Erythroblast (primary cell): ENCODE data around the gene PLPP3.

ENCODE experiments used
- DNase-seq, 2 experiments: peaks; one replicate each; lab custom pipeline; 2025; lab: John Stamatoyannopoulos, UW
- GATA1 ChIP-seq: IDR thresholded peaks from 2 replicates; pipeline ENCODE4 v1.6.1; 2011; ENCODE audit warnings: low read depth, mild to moderate bottlenecking, control low read depth, low read length, moderate library complexity
- POLR2A ChIP-seq: IDR thresholded peaks from 2 replicates; pipeline ENCODE4 v1.6.1; 2011; ENCODE audit warnings: mild to moderate bottlenecking, low read length

Gene PLPP3

GRCh38 chr1:56545711-56546110 lies 33.7 kb downstream of the PLPP3 start:
- no peak for DNase-seq
- no peak for TF ChIP-seq GATA1
- no peak for TF ChIP-seq POLR2A

GRCh38 chr1:56543783-56544612 lies 35.4 kb downstream of the PLPP3 start:
- no peak for DNase-seq
- TF ChIP-seq POLR2A (no peak), GATA1 (no peak)

- no peak for TF ChIP-seq GATA1
- TF ChIP-seq POLR2A = no peak
- no peak for DNase-seq
Measured at GRCh38 chr1:56542651-56543050, 36.7 kb downstream of the PLPP3 start.

GRCh38 chr1:56541408-56541807 lies 38.0 kb downstream of the PLPP3 start:
- TF ChIP-seq GATA1 (no peak), POLR2A (no peak)
- DNase-seq = no peak

- TF ChIP-seq GATA1 (no peak), POLR2A (no peak)
Measured at GRCh38 chr1:56540467-56540866, 38.9 kb downstream of the PLPP3 start.

DNA sequence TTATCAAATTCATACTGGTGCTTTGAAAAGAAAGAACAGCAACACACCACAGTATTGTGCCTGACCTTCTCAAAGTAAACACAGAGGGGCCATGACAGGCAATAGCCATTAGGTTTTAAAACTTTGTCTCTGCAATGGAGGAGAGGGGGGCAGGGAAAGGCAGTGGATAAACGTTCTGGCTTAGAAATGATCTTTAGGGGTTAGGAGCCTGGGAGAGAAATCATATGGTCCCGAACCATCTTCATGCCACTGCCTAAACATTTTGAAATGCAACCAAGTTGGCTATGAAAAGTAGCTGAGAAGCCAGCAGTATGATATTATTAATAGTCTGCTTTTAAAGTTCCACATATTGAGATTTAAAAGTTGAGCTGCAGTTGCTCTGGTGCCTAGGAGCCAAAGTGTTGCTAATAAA lies 39.8 kb downstream of the PLPP3 start:
- DNase-seq = no peak
- TF ChIP-seq POLR2A = no peak
- no peak for TF ChIP-seq GATA1

More at GRCh38 chr1:56540467-56540866, 38.9 kb downstream of the PLPP3 start:
- DNase-seq = no peak

- no peak for DNase-seq
- TF ChIP-seq GATA1 (no peak), POLR2A (no peak)
Measured at GRCh38 chr1:56538532-56538931, 40.8 kb downstream of the PLPP3 start.

- TF ChIP-seq GATA1 = no peak
- TF ChIP-seq POLR2A = no peak
- no peak for DNase-seq
Measured at GRCh38 chr1:56537660-56538059, 41.7 kb downstream of the PLPP3 start.

DNA sequence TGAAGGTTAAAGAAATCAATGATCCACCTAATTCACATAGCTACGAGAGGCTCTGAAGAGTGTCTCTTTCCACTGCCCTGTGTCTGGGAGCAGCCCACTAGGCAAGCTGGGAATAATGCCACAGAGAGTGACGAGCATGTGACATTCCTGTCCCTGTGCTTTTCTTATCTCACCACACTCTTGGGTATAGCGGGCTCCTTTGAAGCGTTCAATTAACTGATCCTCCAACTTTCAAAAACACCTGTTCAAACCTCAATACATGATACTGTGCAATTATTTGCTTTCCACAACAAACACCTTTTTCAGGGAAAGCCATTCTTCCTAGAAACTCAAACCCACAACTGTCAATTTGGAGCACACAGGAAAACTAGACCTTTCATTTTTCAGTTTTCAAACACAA lies 43.4 kb downstream of the PLPP3 start:
- DNase-seq = no peak
- TF ChIP-seq POLR2A (no peak), GATA1 (no peak)

- TF ChIP-seq GATA1 (no peak), POLR2A (no peak)
- DNase-seq = no peak
Measured at GRCh38 chr1:56535362-56535761, 44.0 kb downstream of the PLPP3 start.

GRCh38 chr1:56534130-56534651 lies 45.2 kb downstream of the PLPP3 start:
- DNase-seq = no peak
- TF ChIP-seq POLR2A (no peak), GATA1 (no peak)

GRCh38 chr1:56533621-56534020 lies 45.7 kb downstream of the PLPP3 start:
- DNase-seq = no peak
- TF ChIP-seq GATA1 = no peak
- no peak for TF ChIP-seq POLR2A

- no peak for TF ChIP-seq POLR2A
- TF ChIP-seq GATA1 = no peak
- DNase-seq = no peak
Measured at GRCh38 chr1:56533197-56533596, 46.2 kb downstream of the PLPP3 start.

DNA sequence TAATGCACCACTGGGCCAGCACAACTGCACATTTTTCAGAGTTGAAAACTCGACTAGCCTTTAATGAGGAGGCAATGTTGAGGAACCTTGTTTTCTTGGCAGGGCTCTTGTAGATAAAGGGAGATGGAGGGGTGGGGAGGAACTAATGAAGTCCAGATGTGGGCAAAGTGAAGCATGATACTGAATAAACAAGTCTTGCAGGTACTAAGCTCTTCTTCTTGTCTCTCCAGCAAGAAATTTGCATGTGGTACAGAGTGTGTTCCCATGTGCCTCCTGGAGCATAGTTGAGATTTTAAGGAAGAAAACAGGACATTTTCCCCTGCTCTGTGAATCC lies 47.0 kb downstream of the PLPP3 start:
- DNase-seq = no peak
- TF ChIP-seq GATA1 (no peak), POLR2A (no peak)

DNA sequence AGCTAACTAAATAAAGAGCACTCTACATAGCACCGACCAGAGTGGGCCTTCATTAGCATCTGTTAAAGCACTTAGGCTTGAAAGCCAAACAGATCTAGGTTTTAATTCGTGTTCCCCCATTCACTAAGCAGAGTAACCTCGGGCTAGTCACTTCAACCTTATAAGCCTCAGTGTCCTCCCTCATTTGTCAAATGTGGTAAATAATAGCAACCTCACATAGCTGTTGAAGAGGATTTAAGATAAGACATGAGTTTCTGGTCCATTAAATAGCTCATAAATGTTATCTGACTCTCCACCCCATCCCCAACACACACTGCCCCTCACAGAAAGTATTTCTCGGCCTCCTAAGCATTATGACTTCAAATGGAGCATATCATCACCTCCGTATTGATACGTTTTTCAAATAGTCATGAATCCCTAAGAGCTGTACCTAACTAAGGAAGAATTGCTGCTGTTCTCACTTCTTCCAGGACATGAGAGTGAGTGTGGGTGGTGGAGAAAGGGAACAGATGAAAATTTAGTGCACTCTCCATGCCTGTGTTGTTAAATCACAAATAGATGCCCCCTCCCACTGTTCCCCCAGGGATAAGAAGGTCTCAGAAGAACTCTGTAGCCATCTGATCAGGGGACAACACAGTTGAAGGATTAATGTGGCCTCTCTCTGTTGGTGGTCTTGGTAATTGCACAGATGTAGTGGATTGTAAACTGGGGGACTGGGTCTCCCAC lies 47.6 kb downstream of the PLPP3 start:
- no peak for TF ChIP-seq POLR2A
- TF ChIP-seq GATA1 = no peak
- DNase-seq = no peak
